GM23338 (cell line): Measurements from ENCODE around the gene CASQ2. TPM values are rescaled to one million over a fixed set of nuclear protein-coding genes. Genes with fewer than 3 reads are reported as not detected.

Source experiments
- EZH2 ChIP-seq: fragments of 200-600 bp; sonication (generic); IDR thresholded peaks from one replicate; pipeline ENCODE4 v1.8.0; 2017; ENCODE audit warnings: antibody characterized with exemption, mild to moderate bottlenecking, low read depth; ENCODE audit not compliant: unreplicated experiment
- NANOG ChIP-seq: IDR thresholded peaks from 2 replicates; pipeline ENCODE4 v1.6.1; 2016; ENCODE audit warnings: antibody characterized with exemption, borderline replicate concordance
- POLR2AphosphoS5 ChIP-seq: IDR thresholded peaks from 2 replicates; pipeline ENCODE4 v1.6.1; 2016; ENCODE audit warnings: antibody characterized with exemption, low read depth
- STAT1 ChIP-seq: IDR thresholded peaks from one replicate; pipeline ENCODE4 v1.6.1; 2016; ENCODE audit warnings: antibody characterized with exemption; ENCODE audit not compliant: unreplicated experiment
- ZNF114 ChIP-seq: fragments of 250-450 bp; sonication (Bioruptor Pico); IDR thresholded peaks from 2 replicates; pipeline ENCODE4 v1.5.0; 2020; ENCODE audit warnings: mild to moderate bottlenecking, moderate library complexity
- polyA plus RNA-seq: library from polyadenylated mRNA; unstranded; fragments of >200 nt; fragmentation: Nextera tagmentation; extraction: Ambion mirVana; gene quantifications from 2 replicates; pipeline ENCODE4 v1.2.1, GENCODE V29; 2016
- total RNA-seq: library from RNA; depleted of rRNA; stranded (reverse); fragments of >200 nt; shearing (Covaris generic); gene quantifications from 2 replicates; pipeline ENCODE4 v1.2.3, GENCODE V29; 2014
- TF ChIP-seq, protein P1 (sequence below): IDR thresholded peaks from one replicate; pipeline ENCODE4 v1.6.1; 2018; ENCODE audit warnings: antibody characterized with exemption; ENCODE audit not compliant: unreplicated experiment
- TF ChIP-seq, protein P2 (sequence below): fragments of 250-450 bp; sonication (Bioruptor Pico); IDR thresholded peaks from 2 replicates; pipeline ENCODE4 v1.5.0; 2020; ENCODE audit warnings: mild to moderate bottlenecking, moderate library complexity

Gene CASQ2
- total and polyA plus RNA-seq, 2 experiments from 2014 or later: not detected

DNA sequence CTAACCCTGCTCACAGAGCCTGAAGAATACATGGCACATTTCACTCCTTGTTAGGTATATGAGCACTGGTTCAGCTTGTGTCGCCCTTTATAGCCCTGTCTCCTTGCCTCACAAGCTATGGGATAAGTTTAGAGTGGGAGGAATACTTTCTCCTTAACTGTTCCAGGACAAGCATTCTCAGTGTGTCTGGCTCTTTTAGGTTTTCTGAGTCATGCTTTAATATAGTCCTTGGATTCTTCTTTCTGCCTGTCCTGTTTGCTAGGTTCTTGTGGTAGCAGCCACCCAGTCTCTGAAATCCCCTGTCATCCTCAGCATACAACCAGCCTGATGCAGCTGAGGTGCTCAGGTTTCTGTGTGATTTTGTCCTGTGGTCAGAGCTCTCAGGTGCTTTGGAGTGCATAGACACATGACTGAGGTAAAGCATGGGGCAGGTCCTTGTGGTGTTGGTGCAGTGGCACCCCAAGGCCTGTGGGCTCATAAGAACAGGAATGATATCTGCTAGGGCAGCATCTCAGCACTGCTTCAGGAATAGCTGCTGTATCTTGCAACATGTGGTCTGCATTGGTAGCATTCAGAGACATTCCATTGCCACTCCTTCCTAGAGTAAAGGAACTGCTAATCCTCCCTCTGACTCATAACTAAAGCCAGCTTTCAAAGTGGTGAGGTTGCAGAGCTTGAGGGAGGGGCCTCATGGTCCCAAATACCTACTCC lies 14.2 kb upstream of the CASQ2 start (continued):
- TF ChIP-seq, protein P1, sequence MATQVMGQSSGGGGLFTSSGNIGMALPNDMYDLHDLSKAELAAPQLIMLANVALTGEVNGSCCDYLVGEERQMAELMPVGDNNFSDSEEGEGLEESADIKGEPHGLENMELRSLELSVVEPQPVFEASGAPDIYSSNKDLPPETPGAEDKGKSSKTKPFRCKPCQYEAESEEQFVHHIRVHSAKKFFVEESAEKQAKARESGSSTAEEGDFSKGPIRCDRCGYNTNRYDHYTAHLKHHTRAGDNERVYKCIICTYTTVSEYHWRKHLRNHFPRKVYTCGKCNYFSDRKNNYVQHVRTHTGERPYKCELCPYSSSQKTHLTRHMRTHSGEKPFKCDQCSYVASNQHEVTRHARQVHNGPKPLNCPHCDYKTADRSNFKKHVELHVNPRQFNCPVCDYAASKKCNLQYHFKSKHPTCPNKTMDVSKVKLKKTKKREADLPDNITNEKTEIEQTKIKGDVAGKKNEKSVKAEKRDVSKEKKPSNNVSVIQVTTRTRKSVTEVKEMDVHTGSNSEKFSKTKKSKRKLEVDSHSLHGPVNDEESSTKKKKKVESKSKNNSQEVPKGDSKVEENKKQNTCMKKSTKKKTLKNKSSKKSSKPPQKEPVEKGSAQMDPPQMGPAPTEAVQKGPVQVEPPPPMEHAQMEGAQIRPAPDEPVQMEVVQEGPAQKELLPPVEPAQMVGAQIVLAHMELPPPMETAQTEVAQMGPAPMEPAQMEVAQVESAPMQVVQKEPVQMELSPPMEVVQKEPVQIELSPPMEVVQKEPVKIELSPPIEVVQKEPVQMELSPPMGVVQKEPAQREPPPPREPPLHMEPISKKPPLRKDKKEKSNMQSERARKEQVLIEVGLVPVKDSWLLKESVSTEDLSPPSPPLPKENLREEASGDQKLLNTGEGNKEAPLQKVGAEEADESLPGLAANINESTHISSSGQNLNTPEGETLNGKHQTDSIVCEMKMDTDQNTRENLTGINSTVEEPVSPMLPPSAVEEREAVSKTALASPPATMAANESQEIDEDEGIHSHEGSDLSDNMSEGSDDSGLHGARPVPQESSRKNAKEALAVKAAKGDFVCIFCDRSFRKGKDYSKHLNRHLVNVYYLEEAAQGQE: no peak
- TF ChIP-seq STAT1 (no peak), NANOG (no peak), POLR2AphosphoS5 (no peak), ZNF114 (CRISPR knock-in tag) (no peak), EZH2 (no peak)
- TF ChIP-seq, protein P2, sequence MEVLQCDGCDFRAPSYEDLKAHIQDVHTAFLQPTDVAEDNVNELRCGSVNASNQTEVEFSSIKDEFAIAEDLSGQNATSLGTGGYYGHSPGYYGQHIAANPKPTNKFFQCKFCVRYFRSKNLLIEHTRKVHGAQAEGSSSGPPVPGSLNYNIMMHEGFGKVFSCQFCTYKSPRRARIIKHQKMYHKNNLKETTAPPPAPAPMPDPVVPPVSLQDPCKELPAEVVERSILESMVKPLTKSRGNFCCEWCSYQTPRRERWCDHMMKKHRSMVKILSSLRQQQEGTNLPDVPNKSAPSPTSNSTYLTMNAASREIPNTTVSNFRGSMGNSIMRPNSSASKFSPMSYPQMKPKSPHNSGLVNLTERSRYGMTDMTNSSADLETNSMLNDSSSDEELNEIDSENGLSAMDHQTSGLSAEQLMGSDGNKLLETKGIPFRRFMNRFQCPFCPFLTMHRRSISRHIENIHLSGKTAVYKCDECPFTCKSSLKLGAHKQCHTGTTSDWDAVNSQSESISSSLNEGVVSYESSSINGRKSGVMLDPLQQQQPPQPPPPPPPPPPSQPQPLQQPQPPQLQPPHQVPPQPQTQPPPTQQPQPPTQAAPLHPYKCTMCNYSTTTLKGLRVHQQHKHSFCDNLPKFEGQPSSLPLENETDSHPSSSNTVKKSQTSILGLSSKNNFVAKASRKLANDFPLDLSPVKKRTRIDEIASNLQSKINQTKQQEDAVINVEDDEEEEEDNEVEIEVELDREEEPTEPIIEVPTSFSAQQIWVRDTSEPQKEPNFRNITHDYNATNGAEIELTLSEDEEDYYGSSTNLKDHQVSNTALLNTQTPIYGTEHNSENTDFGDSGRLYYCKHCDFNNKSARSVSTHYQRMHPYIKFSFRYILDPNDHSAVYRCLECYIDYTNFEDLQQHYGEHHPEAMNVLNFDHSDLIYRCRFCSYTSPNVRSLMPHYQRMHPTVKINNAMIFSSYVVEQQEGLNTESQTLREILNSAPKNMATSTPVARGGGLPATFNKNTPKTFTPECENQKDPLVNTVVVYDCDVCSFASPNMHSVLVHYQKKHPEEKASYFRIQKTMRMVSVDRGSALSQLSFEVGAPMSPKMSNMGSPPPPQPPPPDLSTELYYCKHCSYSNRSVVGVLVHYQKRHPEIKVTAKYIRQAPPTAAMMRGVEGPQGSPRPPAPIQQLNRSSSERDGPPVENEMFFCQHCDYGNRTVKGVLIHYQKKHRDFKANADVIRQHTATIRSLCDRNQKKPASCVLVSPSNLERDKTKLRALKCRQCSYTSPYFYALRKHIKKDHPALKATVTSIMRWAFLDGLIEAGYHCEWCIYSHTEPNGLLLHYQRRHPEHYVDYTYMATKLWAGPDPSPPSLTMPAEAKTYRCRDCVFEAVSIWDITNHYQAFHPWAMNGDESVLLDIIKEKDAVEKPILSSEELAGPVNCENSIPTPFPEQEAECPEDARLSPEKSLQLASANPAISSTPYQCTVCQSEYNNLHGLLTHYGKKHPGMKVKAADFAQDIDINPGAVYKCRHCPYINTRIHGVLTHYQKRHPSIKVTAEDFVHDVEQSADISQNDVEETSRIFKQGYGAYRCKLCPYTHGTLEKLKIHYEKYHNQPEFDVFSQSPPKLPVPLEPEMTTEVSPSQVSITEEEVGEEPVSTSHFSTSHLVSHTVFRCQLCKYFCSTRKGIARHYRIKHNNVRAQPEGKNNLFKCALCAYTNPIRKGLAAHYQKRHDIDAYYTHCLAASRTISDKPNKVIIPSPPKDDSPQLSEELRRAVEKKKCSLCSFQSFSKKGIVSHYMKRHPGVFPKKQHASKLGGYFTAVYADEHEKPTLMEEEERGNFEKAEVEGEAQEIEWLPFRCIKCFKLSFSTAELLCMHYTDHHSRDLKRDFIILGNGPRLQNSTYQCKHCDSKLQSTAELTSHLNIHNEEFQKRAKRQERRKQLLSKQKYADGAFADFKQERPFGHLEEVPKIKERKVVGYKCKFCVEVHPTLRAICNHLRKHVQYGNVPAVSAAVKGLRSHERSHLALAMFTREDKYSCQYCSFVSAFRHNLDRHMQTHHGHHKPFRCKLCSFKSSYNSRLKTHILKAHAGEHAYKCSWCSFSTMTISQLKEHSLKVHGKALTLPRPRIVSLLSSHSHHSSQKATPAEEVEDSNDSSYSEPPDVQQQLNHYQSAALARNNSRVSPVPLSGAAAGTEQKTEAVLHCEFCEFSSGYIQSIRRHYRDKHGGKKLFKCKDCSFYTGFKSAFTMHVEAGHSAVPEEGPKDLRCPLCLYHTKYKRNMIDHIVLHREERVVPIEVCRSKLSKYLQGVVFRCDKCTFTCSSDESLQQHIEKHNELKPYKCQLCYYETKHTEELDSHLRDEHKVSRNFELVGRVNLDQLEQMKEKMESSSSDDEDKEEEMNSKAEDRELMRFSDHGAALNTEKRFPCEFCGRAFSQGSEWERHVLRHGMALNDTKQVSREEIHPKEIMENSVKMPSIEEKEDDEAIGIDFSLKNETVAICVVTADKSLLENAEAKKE (CRISPR knock-in tag): no peak
